Peyer's patch (tissue), 4 donors: ENCODE data around the gene RAB27B. TPM values are rescaled to one million over a fixed set of nuclear protein-coding genes. Genes with fewer than 3 reads are reported as not detected.

ENCODE experiments used
- DNase-seq, 3 donors: peaks; one replicate each; pipeline ENCODE4 v3.0.0-alpha.2; 2017 to 2019
- H3K27ac ChIP-seq, 4 donors: fragments of 200-600 bp; sonication (generic); one replicate each; pipeline ENCODE4 v1.5.1; 2016 to 2019
- H3K27me3 ChIP-seq, 2 donors: fragments of 200-600 bp; sonication (generic); one replicate each; pipeline ENCODE4 v1.5.1; 2019
- H3K36me3 ChIP-seq, 3 donors: fragments of 200-600 bp; sonication (generic); one replicate each; pipeline ENCODE4 v1.5.1; 2016 to 2019
- H3K4me1 ChIP-seq, 4 donors: fragments of 200-600 bp; sonication (generic); one replicate each; pipeline ENCODE4 v1.5.1; 2016 to 2019
- H3K4me3 ChIP-seq, 4 donors: fragments of 200-600 bp; sonication (generic); 1 replicate in 3 of 4; 2 replicates in 1 of 4; pipeline ENCODE4 v1.5.1; 2016 to 2019; ENCODE audit warnings: mild to moderate bottlenecking in 1 of 4
- H3K9me3 ChIP-seq, 4 donors: fragments of 200-600 bp; sonication (generic); one replicate each; pipeline ENCODE4 v1.5.1; 2016 to 2019; ENCODE audit warnings: mild to moderate bottlenecking in 1 of 4
- CTCF ChIP-seq, 6 experiments: fragments of 450-650 bp in 4 of 6; fragments of 200-600 bp in 2 of 6; sonication (generic) in 1 of 6; IDR thresholded peaks; one replicate each; pipeline ENCODE4 v1.5.1; 2017 to 2019; ENCODE audit warnings: antibody characterized with exemption in 6 of 6, mild to moderate bottlenecking in 3 of 6, moderate library complexity in 1 of 6
- POLR2A ChIP-seq, 2 donors: fragments of 450-650 bp; IDR thresholded peaks; one replicate each; pipeline ENCODE4 v1.5.1; 2017; ENCODE audit warnings: antibody characterized with exemption in 2 of 2, mild to moderate bottlenecking in 2 of 2, moderate library complexity in 2 of 2
- total RNA-seq, 4 donors: library from RNA; depleted of rRNA; stranded (reverse); fragments of >200 nt; gene quantifications; one replicate each; pipeline ENCODE4 v1.1.0, GENCODE V29; 2016

RAB27B gene
- total RNA-seq, 4 donors from 2014 or later = 2.5 to 7.1 (median 4.7) TPM

GRCh38 chr18:54872681-54873080 is 44.4 kb downstream of the RAB27B start:
- H3K27ac ChIP-seq = no peak overlapping the region
- H3K4me1 ChIP-seq = peaks cover 0 to 4% (median 0%) of the 10 kb centered on the region in 4 donors
- H3K9me3 ChIP-seq = no peaks in the 10 kb centered on the region
- TF ChIP-seq CTCF (IDR thresholded peaks at IDR 0.05) (no peak), POLR2A (IDR thresholded peaks at IDR 0.05) (no peak)
- no peak for DNase-seq
- H3K27me3 ChIP-seq = no peaks in the 10 kb centered on the region
- no peaks in the 10 kb centered on the region for H3K36me3 ChIP-seq
- H3K4me3 ChIP-seq = no peak overlapping the region

GRCh38 chr18:54873884-54874255 is 45.6 kb downstream of the RAB27B start:
- Histone ChIP-seq H3K36me3 (no peaks in the 10 kb centered on the region), H3K27me3 (no peaks in the 10 kb centered on the region), H3K27ac (peak overlapping the region in 2 of 4 donors; percentile 43 to 68), H3K4me3 (no peak overlapping the region), H3K4me1 (peaks cover 0 to 4% (median 0%) of the 10 kb centered on the region in 4 donors), H3K9me3 (no peaks in the 10 kb centered on the region)
- no peak for TF ChIP-seq POLR2A (IDR thresholded peaks at IDR 0.05)
- TF ChIP-seq CTCF (IDR thresholded peaks at IDR 0.05) = no peak
- peak in 1 of 3 donors; percentile 66 for DNase-seq

- H3K4me3 ChIP-seq = no peak overlapping the region
- H3K4me1 ChIP-seq = peaks cover 0 to 4% (median 0%) of the 10 kb centered on the region in 4 donors
- TF ChIP-seq POLR2A (IDR thresholded peaks at IDR 0.05) (no peak), CTCF (IDR thresholded peaks at IDR 0.05) (no peak)
- H3K36me3 ChIP-seq = no peaks in the 10 kb centered on the region
- no peak for DNase-seq
- H3K27me3 ChIP-seq = no peaks in the 10 kb centered on the region
- H3K9me3 ChIP-seq = no peaks in the 10 kb centered on the region
- no peak overlapping the region for H3K27ac ChIP-seq
These were observed 46.8 kb downstream of the RAB27B start for GRCh38 chr18:54875063-54875462.

GRCh38 chr18:54877076-54877475 is 48.8 kb downstream of the RAB27B start:
- peaks cover 0 to 4% (median 0%) of the 10 kb centered on the region in 4 donors for H3K4me1 ChIP-seq
- no peaks in the 10 kb centered on the region for H3K9me3 ChIP-seq
- no peak for DNase-seq
- no peaks in the 10 kb centered on the region for H3K27me3 ChIP-seq
- H3K4me3 ChIP-seq = no peak overlapping the region
- TF ChIP-seq POLR2A (IDR thresholded peaks at IDR 0.05) (no peak), CTCF (IDR thresholded peaks at IDR 0.05) (no peak)
- no peak overlapping the region for H3K27ac ChIP-seq
- no peaks in the 10 kb centered on the region for H3K36me3 ChIP-seq

GRCh38 chr18:54878159-54878622 is 49.9 kb downstream of the RAB27B start:
- Histone ChIP-seq H3K4me3 (no peak overlapping the region), H3K36me3 (no peaks in the 10 kb centered on the region), H3K27me3 (no peaks in the 10 kb centered on the region), H3K4me1 (peaks cover 0 to 4% (median 0%) of the 10 kb centered on the region in 4 donors), H3K9me3 (no peaks in the 10 kb centered on the region), H3K27ac (no peak overlapping the region)
- no peak for TF ChIP-seq CTCF (IDR thresholded peaks at IDR 0.05)
- no peak for TF ChIP-seq POLR2A (IDR thresholded peaks at IDR 0.05)
- no peak for DNase-seq
